Activated T-helper 17 cell treated with anti-CD3 and anti-CD28 coated beads, Interleukin-2, amount 50 U/mL, for 72 hours (primary cell): ENCODE results near the gene PHLDB2. TPM values are rescaled to one million over a fixed set of nuclear protein-coding genes. Genes with fewer than 3 reads are reported as not detected.

Experiments
- ATAC-seq: fragments of 150-1000 bp; cut with Tn5 transposase; replicated peaks from 2 replicates; pipeline ENCODE4 v1.10.0; 2021; ENCODE audit warnings: mild to moderate bottlenecking, moderate library complexity
- H3K27ac Mint-ChIP-seq: one replicate; pipeline ENCODE4 v1.8.0; 2022; ENCODE audit warnings: mixed read lengths
- H3K27me3 Mint-ChIP-seq: one replicate; pipeline ENCODE4 v1.8.0; 2022; ENCODE audit warnings: mixed read lengths
- H3K36me3 Mint-ChIP-seq: one replicate; pipeline ENCODE4 v1.8.0; 2022; ENCODE audit warnings: low read depth, mild to moderate bottlenecking, mixed read lengths
- H3K4me1 Mint-ChIP-seq: one replicate; pipeline ENCODE4 v1.8.0; 2022; ENCODE audit warnings: mixed read lengths
- H3K4me3 Mint-ChIP-seq: one replicate; pipeline ENCODE4 v1.8.0; 2022; ENCODE audit warnings: mild to moderate bottlenecking, mixed read lengths
- H3K9me3 Mint-ChIP-seq: one replicate; pipeline ENCODE4 v1.8.0; 2022; ENCODE audit warnings: mixed read lengths
- total RNA-seq, 2 donors: library from RNA; stranded (reverse); gene quantifications; one replicate each; pipeline ENCODE4 v1.2.3, GENCODE V29; 2022

PHLDB2 gene
- total RNA-seq, 2 donors from 2014 or later = 2.9 TPM

GRCh38 chr3:112004669-112005068 is 145.6 kb downstream of the PHLDB2 start:
- Mint-ChIP-seq H3K4me1 (peaks cover 48% of the 10 kb centered on the region), H3K27me3 (no peaks in the 10 kb centered on the region), H3K4me3 (peak overlapping the region; percentile 79), H3K9me3 (no peaks in the 10 kb centered on the region), H3K27ac (peak overlapping the region; percentile 39), H3K36me3 (no peaks in the 10 kb centered on the region)
- no peak for ATAC-seq

- H3K9me3 Mint-ChIP-seq = no peaks in the 10 kb centered on the region
- ATAC-seq = peak; percentile 33
- no peaks in the 10 kb centered on the region for H3K36me3 Mint-ChIP-seq
- peak overlapping the region; percentile 39 for H3K27ac Mint-ChIP-seq
- no peaks in the 10 kb centered on the region for H3K27me3 Mint-ChIP-seq
- peaks cover 48% of the 10 kb centered on the region for H3K4me1 Mint-ChIP-seq
- H3K4me3 Mint-ChIP-seq = peak overlapping the region; percentile 79
These were observed 146.1 kb downstream of the PHLDB2 start for GRCh38 chr3:112005091-112005672.

- no peaks in the 10 kb centered on the region for H3K36me3 Mint-ChIP-seq
- ATAC-seq = no peak
- H3K4me1 Mint-ChIP-seq = peaks cover 30% of the 10 kb centered on the region
- H3K9me3 Mint-ChIP-seq = no peaks in the 10 kb centered on the region
- no peaks in the 10 kb centered on the region for H3K27me3 Mint-ChIP-seq
- H3K4me3 Mint-ChIP-seq = no peak overlapping the region
- no peak overlapping the region for H3K27ac Mint-ChIP-seq
These were observed 148.6 kb downstream of the PHLDB2 start for GRCh38 chr3:112007633-112008032.

- Mint-ChIP-seq H3K4me3 (no peak overlapping the region), H3K27ac (no peak overlapping the region), H3K36me3 (no peaks in the 10 kb centered on the region), H3K4me1 (peaks cover 20% of the 10 kb centered on the region), H3K27me3 (no peaks in the 10 kb centered on the region), H3K9me3 (no peaks in the 10 kb centered on the region)
- no peak for ATAC-seq
These were observed 150.6 kb downstream of the PHLDB2 start for GRCh38 chr3:112009670-112010069.

- H3K27ac Mint-ChIP-seq = no peak overlapping the region
- no peaks in the 10 kb centered on the region for H3K9me3 Mint-ChIP-seq
- no peak overlapping the region for H3K4me3 Mint-ChIP-seq
- H3K27me3 Mint-ChIP-seq = no peaks in the 10 kb centered on the region
- ATAC-seq = no peak
- peaks cover 11% of the 10 kb centered on the region for H3K4me1 Mint-ChIP-seq
- H3K36me3 Mint-ChIP-seq = no peaks in the 10 kb centered on the region
These were observed 151.6 kb downstream of the PHLDB2 start for GRCh38 chr3:112010636-112011035.

GRCh38 chr3:112011376-112011940 is 152.4 kb downstream of the PHLDB2 start:
- Mint-ChIP-seq H3K27ac (no peak overlapping the region), H3K4me1 (peaks cover 11% of the 10 kb centered on the region), H3K9me3 (no peaks in the 10 kb centered on the region), H3K36me3 (no peaks in the 10 kb centered on the region), H3K27me3 (no peaks in the 10 kb centered on the region), H3K4me3 (no peak overlapping the region)
- no peak for ATAC-seq

- Mint-ChIP-seq H3K27ac (peak overlapping the region; percentile 27), H3K36me3 (no peaks in the 10 kb centered on the region), H3K4me1 (peaks cover 11% of the 10 kb centered on the region), H3K4me3 (peak overlapping the region; percentile 55), H3K9me3 (no peaks in the 10 kb centered on the region), H3K27me3 (no peaks in the 10 kb centered on the region)
- ATAC-seq = no peak
These were observed 153.3 kb downstream of the PHLDB2 start for GRCh38 chr3:112012205-112012992.

- no peaks in the 10 kb centered on the region for H3K27me3 Mint-ChIP-seq
- H3K4me3 Mint-ChIP-seq = peak overlapping the region; percentile 55
- H3K9me3 Mint-ChIP-seq = no peaks in the 10 kb centered on the region
- ATAC-seq = peak; percentile 95
- peak overlapping the region; percentile 27 for H3K27ac Mint-ChIP-seq
- H3K36me3 Mint-ChIP-seq = no peaks in the 10 kb centered on the region
- peaks cover 11% of the 10 kb centered on the region for H3K4me1 Mint-ChIP-seq
These were observed 154.2 kb downstream of the PHLDB2 start for GRCh38 chr3:112013058-112013783.

GRCh38 chr3:112013784-112014143 is 154.7 kb downstream of the PHLDB2 start:
- Mint-ChIP-seq H3K27ac (no peak overlapping the region), H3K4me1 (peaks cover 11% of the 10 kb centered on the region), H3K36me3 (no peaks in the 10 kb centered on the region), H3K4me3 (peak overlapping the region; percentile 55), H3K9me3 (no peaks in the 10 kb centered on the region), H3K27me3 (no peaks in the 10 kb centered on the region)
- ATAC-seq = peak; percentile 16

- no peak overlapping the region for H3K27ac Mint-ChIP-seq
- H3K4me1 Mint-ChIP-seq = peaks cover 11% of the 10 kb centered on the region
- H3K4me3 Mint-ChIP-seq = no peak overlapping the region
- H3K27me3 Mint-ChIP-seq = no peaks in the 10 kb centered on the region
- no peaks in the 10 kb centered on the region for H3K9me3 Mint-ChIP-seq
- no peak for ATAC-seq
- no peaks in the 10 kb centered on the region for H3K36me3 Mint-ChIP-seq
These were observed 158.0 kb downstream of the PHLDB2 start for GRCh38 chr3:112017091-112017490.

GRCh38 chr3:112018712-112019111 is 159.6 kb downstream of the PHLDB2 start:
- ATAC-seq = no peak
- H3K36me3 Mint-ChIP-seq = no peaks in the 10 kb centered on the region
- H3K27me3 Mint-ChIP-seq = no peaks in the 10 kb centered on the region
- no peak overlapping the region for H3K4me3 Mint-ChIP-seq
- peaks cover 5% of the 10 kb centered on the region for H3K4me1 Mint-ChIP-seq
- H3K9me3 Mint-ChIP-seq = no peaks in the 10 kb centered on the region
- no peak overlapping the region for H3K27ac Mint-ChIP-seq

GRCh38 chr3:112019716-112020115 is 160.7 kb downstream of the PHLDB2 start:
- H3K27ac Mint-ChIP-seq = no peak overlapping the region
- H3K4me3 Mint-ChIP-seq = no peak overlapping the region
- H3K27me3 Mint-ChIP-seq = no peaks in the 10 kb centered on the region
- ATAC-seq = no peak
- H3K36me3 Mint-ChIP-seq = no peaks in the 10 kb centered on the region
- no peaks in the 10 kb centered on the region for H3K9me3 Mint-ChIP-seq
- no peaks in the 10 kb centered on the region for H3K4me1 Mint-ChIP-seq

- Mint-ChIP-seq H3K36me3 (no peaks in the 10 kb centered on the region), H3K4me3 (no peak overlapping the region), H3K9me3 (no peaks in the 10 kb centered on the region), H3K27me3 (no peaks in the 10 kb centered on the region), H3K4me1 (no peaks in the 10 kb centered on the region), H3K27ac (no peak overlapping the region)
- ATAC-seq = no peak
These were observed 161.6 kb downstream of the PHLDB2 start for GRCh38 chr3:112020674-112021085.
